ENCODE results near the gene STIMATE. TPM values are rescaled to one million over a fixed set of nuclear protein-coding genes. Genes with fewer than 3 reads are reported as not detected.

The STIMATE gene
- total RNA-seq, 4 donors from 2014 or later, result 20.6 to 64.6 (median 27.8) TPM

GRCh38 chr3:52834871-52835501, 62.4 kb downstream of the STIMATE start, which contains the start of gene MUSTN1:
Gene MUSTN1, minus strand, starts transcription at chr3:52835019. Its CDS starts 71 bp downstream, at chr3:52834948.
- Histone ChIP-seq H3K36me3 (peaks cover 0 to 4% of the 10 kb centered on the region in 2 donors), H3K27ac (peak within 1 kb of the TSS; percentile 96 to 98 (median 97)), H3K27me3 (no peaks in the 10 kb centered on the region), H3K4me3 (peak within 1 kb of the TSS; percentile 38 to 63 (median 50)), H3K4me1 (peaks cover 85 to 93% of the 10 kb centered on the region in 2 donors), H3K9me3 (no peaks in the 10 kb centered on the region)
- TF ChIP-seq CTCF (IDR thresholded peaks at IDR 0.05 in 4 of 5, conservative IDR thresholded peaks at IDR 0.05 in 1 of 5) (peak in 1 of 5 experiments; percentile 9), POLR2A (IDR thresholded peaks at IDR 0.05) (peak; percentile 84 to 95)
- ATAC-seq (peak; percentile 60 to 62), DNase-seq (peak; percentile 92 to 97)
- intact Hi-C loops (cut with DNase I; ENCODE audit: low total_unique reads) (loop anchor here (5.0 kb wide), 3 partner anchors 62 to 298 kb away; partner anchors contain the start of genes GNL3, PBRM1, STIMATE and UQCC5), in situ Hi-C loops (cut with MboI; ENCODE audit: low sequenced_read_pairs in 4 of 4) (no loop called here)

- no peaks in the 10 kb centered on the region for H3K9me3 ChIP-seq
- intact Hi-C loops (cut with DNase I; ENCODE audit: low total_unique reads), result loop anchor here (5.0 kb wide), 3 partner anchors 64 to 296 kb away; partner anchors contain the start of genes GNL3, PBRM1, STIMATE and UQCC5
- H3K36me3 ChIP-seq, result peaks cover 0 to 22% of the 10 kb centered on the region in 2 donors
- H3K4me3 ChIP-seq, result peak overlapping the region; percentile 38 to 63 (median 50)
- no peak for TF ChIP-seq CTCF (IDR thresholded peaks at IDR 0.05 in 4 of 5, conservative IDR thresholded peaks at IDR 0.05 in 1 of 5)
- TF ChIP-seq POLR2A (IDR thresholded peaks at IDR 0.05), result no peak
- no peak for ATAC-seq
- in situ Hi-C loops (cut with MboI; ENCODE audit: low sequenced_read_pairs in 4 of 4), result no loop called here
- no peaks in the 10 kb centered on the region for H3K27me3 ChIP-seq
- DNase-seq, result no peak
- peaks cover 72 to 81% of the 10 kb centered on the region in 2 donors for H3K4me1 ChIP-seq
- peak overlapping the region; percentile 96 to 98 (median 97) for H3K27ac ChIP-seq
Observed at GRCh38 chr3:52833202-52833601, 64.1 kb downstream of the STIMATE start.

- peak; percentile 51 to 53 for ATAC-seq
Observed at GRCh38 chr3:52831500-52832301, 65.6 kb downstream of the STIMATE start.

More at GRCh38 chr3:52831500-52832301, 65.6 kb downstream of the STIMATE start:
- peak overlapping the region; percentile 96 to 98 (median 97) for H3K27ac ChIP-seq
- H3K4me3 ChIP-seq, result peak overlapping the region in 3 of 4 donors; percentile 3 to 36 (median 15)
- H3K36me3 ChIP-seq, result peaks cover 0 to 37% of the 10 kb centered on the region in 2 donors
- H3K9me3 ChIP-seq, result no peaks in the 10 kb centered on the region
- in situ Hi-C loops (cut with MboI; ENCODE audit: low sequenced_read_pairs in 4 of 4) (no loop called here), intact Hi-C loops (cut with DNase I; ENCODE audit: low total_unique reads) (loop anchor here (5.0 kb wide), 3 partner anchors 66 to 294 kb away; partner anchors contain the start of genes GNL3, PBRM1, STIMATE and UQCC5)
- no peaks in the 10 kb centered on the region for H3K27me3 ChIP-seq
- TF ChIP-seq POLR2A (IDR thresholded peaks at IDR 0.05) (peak; percentile 54 to 66), CTCF (IDR thresholded peaks at IDR 0.05 in 4 of 5, conservative IDR thresholded peaks at IDR 0.05 in 1 of 5) (no peak)
- peaks cover 60 to 66% of the 10 kb centered on the region in 2 donors for H3K4me1 ChIP-seq
- peak; percentile 90 to 95 for DNase-seq

Data from gastrocnemius medialis (tissue), 4 donors.